Mucosa of descending colon (tissue), 3 donors: ENCODE results near the gene MSI2. TPM values are rescaled to one million over a fixed set of nuclear protein-coding genes. Genes with fewer than 3 reads are reported as not detected.

Experiments used
- ATAC-seq: fragments of 200-7000 bp; cut with Tn5 transposase; one replicate; pipeline ENCODE4 v1.9.1; 2020; ENCODE audit warnings: mild to moderate bottlenecking, moderate library complexity
- DNase-seq, 3 donors: peaks; one replicate each; pipeline ENCODE4 v3.0.0-alpha.2; 2020
- H3K36me3 ChIP-seq: fragments of 200-600 bp; one replicate; pipeline ENCODE4 v1.8.0; 2021; ENCODE audit warnings: low read depth, mild to moderate bottlenecking
- H3K4me1 ChIP-seq: fragments of 200-600 bp; one replicate; pipeline ENCODE4 v1.8.0; 2021; ENCODE audit warnings: low read depth, mild to moderate bottlenecking
- H3K4me3 ChIP-seq: fragments of 200-600 bp; one replicate; pipeline ENCODE4 v1.8.0; 2021; ENCODE audit warnings: mild to moderate bottlenecking
- H3K9me3 ChIP-seq: fragments of 200-600 bp; one replicate; pipeline ENCODE4 v1.8.0; 2021; ENCODE audit warnings: mild to moderate bottlenecking
- intact Hi-C, 2 donors: fragments of 100-400 bp; cut with DNase I in 1 of 2; cut with micrococcal nuclease in 1 of 2; formaldehyde crosslinking; loops; one replicate each; pipeline versions ENCODE4 v1.11.0 to v1.11.1; 2022; cut with DNase I, micrococcal nuclease
- total RNA-seq, 3 donors: library from RNA; stranded (reverse); fragmentation: NEBNext Ultra II Directional in 2 of 3; extraction: Animal tissue kit (Norgen Biotek cat#: 25700) in 2 of 3; gene quantifications; one replicate each; pipeline versions ENCODE4 v1.2.1 to v1.2.4, GENCODE V29; 2021 to 2023
- TF ChIP-seq, protein P1 (sequence below): fragments of 200-600 bp; IDR thresholded peaks from one replicate; pipeline ENCODE4 v1.8.0; 2022; ENCODE audit warnings: antibody characterized with exemption, mild to moderate bottlenecking
- donor health status: DM: no; HTN: no; CAD: no; lungs with moderate emphysema.
- donor health status: DM: no; HTN: no; CAD: no.
- donor health status: DM: no; HTN: yes; CAD: no.

Gene MSI2
- total RNA-seq, 3 donors from 2014 or later: 60.0 to 72.6 (median 65.7) TPM

DNA sequence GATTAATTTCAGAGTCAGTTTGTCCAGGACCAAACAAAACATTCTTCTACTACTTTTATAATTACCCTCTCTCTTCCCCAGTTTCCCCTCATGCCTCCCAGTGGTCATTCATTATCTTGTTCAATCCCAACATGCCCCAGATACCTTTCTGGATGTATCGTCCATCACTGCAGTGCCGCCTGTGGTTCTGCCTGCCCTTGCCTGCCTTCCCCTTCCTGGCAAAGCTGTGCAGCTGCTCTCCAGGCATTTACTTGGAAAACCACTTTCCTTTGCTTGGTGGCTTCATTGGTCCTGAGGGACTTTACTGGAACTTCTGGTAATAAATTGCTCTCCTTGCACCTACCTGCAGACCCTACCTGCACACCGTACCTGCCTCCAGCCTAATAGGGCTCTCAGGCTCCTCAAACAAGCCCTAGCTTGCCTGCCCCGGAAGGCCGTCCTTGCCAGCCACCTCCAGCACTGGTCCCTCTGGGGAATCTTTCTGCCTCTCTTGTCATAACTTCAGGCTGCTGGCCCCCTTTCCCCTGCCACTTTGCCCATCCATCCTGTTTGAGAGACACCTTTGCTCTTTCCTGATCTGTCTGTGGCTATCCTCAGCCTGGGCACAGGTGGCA is 19.5 kb upstream of the MSI2 start:
- ATAC-seq: no peak
- no peaks in the 10 kb centered on the region for H3K36me3 ChIP-seq
- intact Hi-C loops: no loop called here
- H3K4me1 ChIP-seq: no peaks in the 10 kb centered on the region
- no peak overlapping the region for H3K4me3 ChIP-seq
- H3K9me3 ChIP-seq: no peaks in the 10 kb centered on the region
- TF ChIP-seq, protein P1, sequence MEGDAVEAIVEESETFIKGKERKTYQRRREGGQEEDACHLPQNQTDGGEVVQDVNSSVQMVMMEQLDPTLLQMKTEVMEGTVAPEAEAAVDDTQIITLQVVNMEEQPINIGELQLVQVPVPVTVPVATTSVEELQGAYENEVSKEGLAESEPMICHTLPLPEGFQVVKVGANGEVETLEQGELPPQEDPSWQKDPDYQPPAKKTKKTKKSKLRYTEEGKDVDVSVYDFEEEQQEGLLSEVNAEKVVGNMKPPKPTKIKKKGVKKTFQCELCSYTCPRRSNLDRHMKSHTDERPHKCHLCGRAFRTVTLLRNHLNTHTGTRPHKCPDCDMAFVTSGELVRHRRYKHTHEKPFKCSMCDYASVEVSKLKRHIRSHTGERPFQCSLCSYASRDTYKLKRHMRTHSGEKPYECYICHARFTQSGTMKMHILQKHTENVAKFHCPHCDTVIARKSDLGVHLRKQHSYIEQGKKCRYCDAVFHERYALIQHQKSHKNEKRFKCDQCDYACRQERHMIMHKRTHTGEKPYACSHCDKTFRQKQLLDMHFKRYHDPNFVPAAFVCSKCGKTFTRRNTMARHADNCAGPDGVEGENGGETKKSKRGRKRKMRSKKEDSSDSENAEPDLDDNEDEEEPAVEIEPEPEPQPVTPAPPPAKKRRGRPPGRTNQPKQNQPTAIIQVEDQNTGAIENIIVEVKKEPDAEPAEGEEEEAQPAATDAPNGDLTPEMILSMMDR: no peak
- no peak for DNase-seq

DNA sequence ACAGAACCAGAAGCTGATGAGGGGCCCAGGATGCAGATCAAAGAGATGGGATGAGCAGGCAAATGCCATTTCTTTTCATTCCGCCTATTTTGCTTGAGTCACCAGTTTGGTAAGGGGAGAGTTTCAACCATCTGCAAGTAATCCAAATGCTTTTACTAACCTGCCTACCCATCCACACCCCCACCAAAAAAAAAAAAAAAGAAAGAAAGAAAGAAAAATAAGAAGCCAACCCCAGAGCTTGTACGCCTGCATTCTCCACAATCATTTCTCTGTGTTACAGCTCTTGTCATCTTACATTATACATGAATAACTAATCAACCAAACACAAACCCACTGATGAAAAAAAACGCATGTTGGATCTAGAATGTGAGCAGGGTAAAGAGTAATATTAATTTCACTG is 15.7 kb upstream of the MSI2 start:
- Histone ChIP-seq H3K4me1 (no peaks in the 10 kb centered on the region), H3K9me3 (no peaks in the 10 kb centered on the region), H3K4me3 (no peak overlapping the region), H3K36me3 (no peaks in the 10 kb centered on the region)
- TF ChIP-seq, protein P1: no peak
- intact Hi-C loops: loop anchor here (10.0 kb wide), 4 partner anchors 424 to 594 kb away; partner anchors contain the start of gene CCDC182 (in 1 of the 2)
- DNase-seq (no peak), ATAC-seq (no peak)

DNA sequence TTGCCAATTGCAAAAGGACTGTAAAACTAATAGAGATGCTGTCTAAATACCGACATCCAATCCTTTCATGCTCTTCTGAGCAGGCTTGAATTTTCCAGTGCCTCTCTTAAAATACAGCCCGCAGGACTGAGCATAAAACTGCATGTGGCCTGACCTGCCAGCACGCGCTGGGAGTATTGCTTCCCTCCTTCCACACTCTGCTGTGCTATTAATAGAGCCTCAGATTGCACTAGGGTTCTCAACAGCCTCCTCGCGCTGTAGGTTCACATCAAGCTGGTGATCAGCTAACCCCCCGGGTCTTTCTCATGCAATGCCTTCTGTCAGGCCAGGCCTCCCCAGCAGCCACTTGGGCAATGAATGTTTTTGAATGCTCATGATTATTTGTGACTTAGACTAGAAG is 14.2 kb upstream of the MSI2 start:
- ATAC-seq (no peak), DNase-seq (no peak)
- Histone ChIP-seq H3K36me3 (no peaks in the 10 kb centered on the region), H3K4me1 (no peaks in the 10 kb centered on the region), H3K9me3 (no peaks in the 10 kb centered on the region), H3K4me3 (no peak overlapping the region)
- intact Hi-C loops: loop anchor here (10.0 kb wide), 4 partner anchors 423 to 593 kb away; partner anchors contain the start of gene CCDC182 (in 1 of the 2)
- TF ChIP-seq, protein P1: no peak

DNA sequence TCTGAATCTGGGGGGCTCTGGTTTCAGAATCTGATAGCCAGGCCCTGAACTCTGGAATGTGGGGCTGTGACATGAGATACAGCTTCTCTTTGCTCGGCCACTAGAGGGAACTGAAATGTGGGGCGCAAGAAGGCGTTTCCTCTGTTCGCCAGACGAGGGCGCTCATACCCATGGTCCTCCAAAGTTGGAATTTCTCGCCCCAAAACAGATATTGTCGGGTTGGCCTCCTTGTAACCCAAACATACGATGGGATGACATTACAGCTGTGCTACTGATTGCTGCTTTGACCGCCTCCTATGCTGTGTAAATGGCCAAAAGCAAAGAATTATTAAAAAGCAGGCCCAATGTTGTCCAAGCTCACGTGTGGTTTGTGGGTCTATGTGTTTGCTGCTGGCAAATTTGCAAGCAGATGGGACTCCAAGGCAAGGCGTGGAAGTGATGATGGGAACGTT is 13.1 kb upstream of the MSI2 start:
- peak; percentile 98 for ATAC-seq
- TF ChIP-seq, protein P1: peak; percentile 97
- H3K36me3 ChIP-seq: no peaks in the 10 kb centered on the region
- no peak overlapping the region for H3K4me3 ChIP-seq
- H3K9me3 ChIP-seq: no peaks in the 10 kb centered on the region
- intact Hi-C loops: loop anchor here (10.0 kb wide), 4 partner anchors 422 to 592 kb away; partner anchors contain the start of gene CCDC182 (in 1 of the 2)
- no peaks in the 10 kb centered on the region for H3K4me1 ChIP-seq
- peak; percentile 62 to 79 (median 75) for DNase-seq

DNA sequence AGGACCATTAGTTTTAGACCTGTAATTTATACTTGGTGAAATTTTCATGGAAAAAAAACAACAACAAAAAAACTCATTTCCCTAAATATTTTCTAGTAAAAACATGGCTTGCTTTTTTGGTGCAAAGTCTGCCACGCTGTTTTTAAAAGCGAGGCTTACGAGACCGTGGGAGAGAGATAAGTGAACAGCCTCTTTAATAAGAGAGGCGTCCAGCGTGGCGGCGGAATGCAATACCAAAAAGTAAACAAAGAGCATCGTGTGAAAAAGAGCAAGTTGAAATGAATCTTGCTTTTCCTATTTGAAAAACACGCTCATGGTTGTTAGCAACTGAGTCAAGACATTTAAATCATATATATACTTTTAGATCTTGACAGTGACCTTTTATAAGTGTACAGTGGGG is 10.5 kb upstream of the MSI2 start:
- Histone ChIP-seq H3K9me3 (no peaks in the 10 kb centered on the region), H3K4me3 (no peak overlapping the region), H3K4me1 (no peaks in the 10 kb centered on the region), H3K36me3 (no peaks in the 10 kb centered on the region)
- ATAC-seq (no peak), DNase-seq (no peak)
- TF ChIP-seq, protein P1: no peak
- intact Hi-C loops: loop anchor here (10.0 kb wide), 4 partner anchors 419 to 589 kb away; partner anchors contain the start of gene CCDC182 (in 1 of the 2)
